HCT116 (cell line): Measurements from ENCODE around the gene ZNF804A. TPM values are rescaled to one million over a fixed set of nuclear protein-coding genes. Genes with fewer than 3 reads are reported as not detected.

Source experiments
- ATAC-seq: fragments of 200-7000 bp; cut with Tn5 transposase; 2 replicates; pipeline ENCODE4 v1.9.1; 2020; ENCODE audit warnings: mild to moderate bottlenecking, moderate library complexity
- BruUV-seq: library from RNA; stranded (reverse); fragments of 400-500 nt; replicated peaks from 2 replicates; lab custom pipeline; 2021; lab: Mats Ljungman, UMichigan
- CTCF ChIA-PET: fragments of 300-600 bp; sonication (Branson Sonifier 250); formaldehyde crosslinking; loops from one replicate; lab custom pipeline; 2021; ENCODE audit warnings: antibody characterized with exemption; lab: Charles Lee
- POLR2A ChIA-PET: fragments of 300-600, 350-600 bp; sonication (Branson Sonifier 250); formaldehyde crosslinking; loops from one replicate; lab custom pipeline; 2021; ENCODE audit warnings: antibody characterized with exemption; lab: Charles Lee
- RAD21 ChIA-PET, 2 experiments: fragments of 300-600 bp; sonication (Branson Sonifier 250); formaldehyde crosslinking; loops; one replicate each; lab custom pipeline; 2023; ENCODE audit warnings: low total read pairs in 2 of 2; ENCODE audit not compliant: uncharacterized antibody in 2 of 2, unreplicated experiment in 2 of 2, low non-redundant PET in 1 of 2; lab: Charles Lee
- DNase-seq: peaks from one replicate; pipeline ENCODE4 v3.0.0-alpha.2; 2010; ENCODE audit warnings: low read depth, low spot score
- H2AFZ ChIP-seq: fragments of 200-600 bp; shearing (Covaris generic), sonication (generic); 2 replicates; pipeline ENCODE4 v1.6.1; 2017; ENCODE audit warnings: low read depth, mixed run types, mixed read lengths, antibody characterized with exemption, low read length; ENCODE audit not compliant: poor library complexity, severe bottlenecking
- H3K27ac ChIP-seq: 2 replicates; pipeline ENCODE4 v1.5.1; 2012; ENCODE audit warnings: low read depth, low read length
- H3K27me3 ChIP-seq: fragments of 200-600 bp; sonication (generic); 2 replicates; pipeline ENCODE4 v1.6.1; 2016; ENCODE audit warnings: mixed run types, low read length, mixed read lengths; ENCODE audit not compliant: insufficient read depth
- H3K36me3 ChIP-seq, 2 experiments: fragments of 200-500 bp in 1 of 2; fragments of 200-600 bp in 1 of 2; sonication (Bioruptor generic) in 1 of 2; sonication (generic) in 1 of 2; 2 replicates each; pipeline versions ENCODE4 v1.5.1 to v1.6.1; 2014 to 2016; ENCODE audit warnings: low read length in 2 of 2, inconsistent platforms in 1 of 2, mixed read lengths in 1 of 2, mixed run types in 1 of 2; ENCODE audit not compliant: insufficient read depth in 2 of 2, control insufficient read depth in 1 of 2
- H3K4me1 ChIP-seq, 2 experiments: fragments of 200-600 bp in 1 of 2; sonication (generic) in 1 of 2; 2 replicates each; pipeline versions ENCODE4 v1.5.1 to v1.6.1; 2012 to 2017; ENCODE audit warnings: low read length in 2 of 2, inconsistent platforms in 1 of 2, mild to moderate bottlenecking in 1 of 2, mixed read lengths in 1 of 2, mixed run types in 1 of 2, moderate library complexity in 1 of 2; ENCODE audit not compliant: insufficient read depth in 2 of 2, control insufficient read depth in 1 of 2
- H3K4me2 ChIP-seq: fragments of 200-600 bp; sonication (generic); 2 replicates; pipeline ENCODE4 v1.6.1; 2017; ENCODE audit warnings: mixed run types, low read length, mixed read lengths
- H3K4me3 ChIP-seq, 2 experiments: fragments of 200-600 bp in 1 of 2; sonication (generic) in 1 of 2; replicated peaks in 1 of 2; 2 replicates each; pipeline ENCODE4 v1.5.1; 2011 to 2016; ENCODE audit warnings: low read length in 2 of 2, control low read depth in 1 of 2, low read depth in 1 of 2, mild to moderate bottlenecking in 1 of 2, mixed read lengths in 1 of 2, mixed run types in 1 of 2
- H3K79me2 ChIP-seq: fragments of 200-600 bp; sonication (generic); 2 replicates; pipeline ENCODE4 v1.6.1; 2017; ENCODE audit warnings: mild to moderate bottlenecking, mixed run types, low read length, moderate library complexity, mixed read lengths; ENCODE audit not compliant: insufficient read depth
- H3K9ac ChIP-seq: fragments of 200-600 bp; sonication (generic); 2 replicates; pipeline ENCODE4 v1.6.1; 2016; ENCODE audit warnings: low read length, mixed read lengths
- H3K9me2 ChIP-seq: fragments of 200-600 bp; sonication (generic), shearing (Covaris generic); 2 replicates; pipeline ENCODE4 v1.6.1; 2017; ENCODE audit warnings: mixed run types, mild to moderate bottlenecking, moderate library complexity; ENCODE audit not compliant: insufficient read depth
- H3K9me3 ChIP-seq, 2 experiments: fragments of 200-500 bp in 1 of 2; fragments of 200-600 bp in 1 of 2; sonication (Bioruptor generic) in 1 of 2; sonication (generic) in 1 of 2; 2 replicates each; pipeline ENCODE4 v1.6.1; 2014 to 2017; ENCODE audit warnings: low read length in 2 of 2, mixed read lengths in 2 of 2, inconsistent platforms in 1 of 2, low read depth in 1 of 2, mild to moderate bottlenecking in 1 of 2, mixed run types in 1 of 2, moderate library complexity in 1 of 2; ENCODE audit not compliant: control insufficient read depth in 1 of 2, insufficient read depth in 1 of 2
- H4K20me1 ChIP-seq: fragments of 200-600 bp; sonication (generic), shearing (Covaris generic); 2 replicates; pipeline ENCODE4 v1.6.1; 2017; ENCODE audit warnings: mixed run types, mild to moderate bottlenecking, moderate library complexity; ENCODE audit not compliant: insufficient read depth
- CEBPB ChIP-seq: IDR thresholded peaks from 2 replicates; pipeline ENCODE4 v1.6.1; 2012; ENCODE audit warnings: low read depth
- EGR1 ChIP-seq: IDR thresholded peaks from 2 replicates; pipeline ENCODE4 v1.6.1; 2012; ENCODE audit warnings: low read depth
- POLR2A ChIP-seq: IDR thresholded peaks from 2 replicates; pipeline ENCODE4 v1.7.0; 2011; ENCODE audit warnings: borderline replicate concordance; ENCODE audit not compliant: insufficient read depth, insufficient read length; ENCODE audit errors: extremely low read depth
- REST ChIP-seq: IDR thresholded peaks from 2 replicates; pipeline ENCODE4 v1.6.1; 2012; ENCODE audit warnings: low read depth
- TCF7L2 ChIP-seq: IDR thresholded peaks from 2 replicates; pipeline ENCODE4 v1.7.0; 2011; ENCODE audit warnings: borderline replicate concordance, inconsistent platforms; ENCODE audit not compliant: insufficient read depth, insufficient read length; ENCODE audit errors: extremely low read depth
- ZBTB33 ChIP-seq: IDR thresholded peaks from 2 replicates; pipeline ENCODE4 v1.6.1; 2011; ENCODE audit warnings: mild to moderate bottlenecking, low read length, moderate library complexity; ENCODE audit not compliant: insufficient replicate concordance; ENCODE audit errors: extremely low read depth
- ZFX ChIP-seq: fragments of 450-650 bp; IDR thresholded peaks from 2 replicates; pipeline ENCODE4 v1.6.1; 2017
- intact Hi-C: fragments of 100-400 bp; cut with micrococcal nuclease; formaldehyde crosslinking; loops from 2 replicates; pipeline ENCODE4 v1.10.0; 2022
- total RNA-seq: library from RNA; stranded (reverse); gene quantifications from one replicate; pipeline ENCODE4 v1.2.1, GENCODE V29; 2021; ENCODE audit not compliant: unreplicated experiment

ZNF804A gene
- total RNA-seq, 1 experiment from 2014 or later = 0.61 TPM

- H3K79me2 ChIP-seq = no peaks in the 10 kb centered on the region
- no peaks in the 10 kb centered on the region for H4K20me1 ChIP-seq
- DNase-seq = no peak
- intact Hi-C loops = no loop called here
- ATAC-seq = no peak
- H3K36me3 ChIP-seq = no peaks in the 10 kb centered on the region
- H3K9me3 ChIP-seq = no peaks in the 10 kb centered on the region; a peak in 1 of 4 replicates
- no peak overlapping the region for H3K4me2 ChIP-seq
- BruUV-seq = no TSS peak
- no peaks in the 10 kb centered on the region for H3K27me3 ChIP-seq
- no peak overlapping the region for H2AFZ ChIP-seq
- H3K9me2 ChIP-seq = no peaks in the 10 kb centered on the region
- H3K4me1 ChIP-seq = no peaks in the 10 kb centered on the region
- no peak overlapping the region for H3K9ac ChIP-seq
- ChIA-PET CTCF (no interaction called here), RAD21 (no interaction called here), POLR2A (no interaction called here)
- no peak overlapping the region for H3K27ac ChIP-seq
- TF ChIP-seq POLR2A (no peak), ZBTB33 (no peak), CEBPB (no peak), REST (no peak), EGR1 (no peak), ZFX (no peak), TCF7L2 (no peak)
- H3K4me3 ChIP-seq = no peak overlapping the region
Observed at GRCh38 chr2:184860744-184861143, 262.4 kb downstream of the ZNF804A start.
